Measurements from ENCODE around the gene PRR15L. TPM values are rescaled to one million over a fixed set of nuclear protein-coding genes. Genes with fewer than 3 reads are reported as not detected.

PRR15L gene
- total RNA-seq, 1 experiment from 2014 or later, result not detected

DNA sequence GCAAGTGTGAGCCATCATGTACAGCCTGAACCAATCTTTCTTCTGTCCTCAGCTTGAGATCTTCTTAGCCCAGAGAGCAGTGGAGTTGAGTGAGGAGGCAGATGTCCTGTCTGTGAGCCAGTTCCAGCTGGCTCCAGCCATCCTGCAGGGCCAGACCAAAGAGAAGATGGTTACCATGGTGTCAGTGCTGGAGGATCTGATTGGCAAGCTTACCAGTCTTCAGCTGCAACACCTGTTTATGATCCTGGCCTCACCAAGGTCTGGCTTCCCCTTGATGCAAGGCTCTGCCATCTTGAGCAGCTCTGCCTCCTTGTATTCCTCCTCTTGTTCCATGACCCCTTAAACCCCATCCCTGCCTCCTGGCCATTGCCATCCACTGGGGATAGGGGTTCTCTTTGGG is 22.9 kb upstream of the PRR15L start:
- H3K27ac ChIP-seq, result no peak overlapping the region
- peaks cover 24% of the 10 kb centered on the region for H3K36me3 ChIP-seq
- H3K9me3 ChIP-seq (replicated peaks), result no peaks in the 10 kb centered on the region
- no peak for DNase-seq
- H3K4me3 ChIP-seq, result no peak overlapping the region
- no peaks in the 10 kb centered on the region for H3K27me3 ChIP-seq
- H3K4me1 ChIP-seq, result peaks cover 9% of the 10 kb centered on the region; the same call in 1 of the 2 replicates

- H3K36me3 ChIP-seq, result peaks cover 24% of the 10 kb centered on the region
These were observed 20.6 kb upstream of the PRR15L start for GRCh38 chr17:47978324-47978723.

DNA sequence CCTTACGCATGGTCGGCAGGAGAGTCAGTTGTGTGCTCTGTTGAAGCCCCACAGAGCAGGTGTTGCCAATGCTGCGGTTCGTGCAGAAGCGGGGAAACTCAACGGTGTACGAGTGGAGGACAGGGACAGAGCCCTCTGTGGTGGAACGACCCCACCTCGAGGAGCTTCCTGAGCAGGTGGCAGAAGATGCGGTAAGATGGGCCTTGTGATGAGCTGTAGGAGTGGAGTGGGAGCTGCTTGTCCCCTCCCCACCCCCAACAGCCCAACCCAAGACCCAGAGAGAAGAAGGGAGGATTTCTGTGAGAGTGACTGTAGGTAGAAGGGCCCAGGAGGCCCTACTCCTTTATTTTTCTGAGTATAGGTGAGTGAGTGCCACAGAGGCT is 18.1 kb upstream of the PRR15L start:
- Histone ChIP-seq H3K4me1 (peaks cover 3% of the 10 kb centered on the region; the same call in 1 of the 2 replicates), H3K36me3 (peaks cover 17% of the 10 kb centered on the region), H3K27me3 (no peaks in the 10 kb centered on the region), H3K9me3 (replicated peaks) (no peaks in the 10 kb centered on the region), H3K27ac (no peak overlapping the region), H3K4me3 (no peak overlapping the region)
- DNase-seq, result no peak

More at GRCh38 chr17:47978324-47978723, 20.6 kb upstream of the PRR15L start:
- Histone ChIP-seq H3K9me3 (replicated peaks) (no peaks in the 10 kb centered on the region), H3K4me1 (peaks cover 3% of the 10 kb centered on the region; the same call in 1 of the 2 replicates), H3K27me3 (no peaks in the 10 kb centered on the region), H3K27ac (no peak overlapping the region), H3K4me3 (no peak overlapping the region)
- peak; percentile 73 to 85 for DNase-seq

DNA sequence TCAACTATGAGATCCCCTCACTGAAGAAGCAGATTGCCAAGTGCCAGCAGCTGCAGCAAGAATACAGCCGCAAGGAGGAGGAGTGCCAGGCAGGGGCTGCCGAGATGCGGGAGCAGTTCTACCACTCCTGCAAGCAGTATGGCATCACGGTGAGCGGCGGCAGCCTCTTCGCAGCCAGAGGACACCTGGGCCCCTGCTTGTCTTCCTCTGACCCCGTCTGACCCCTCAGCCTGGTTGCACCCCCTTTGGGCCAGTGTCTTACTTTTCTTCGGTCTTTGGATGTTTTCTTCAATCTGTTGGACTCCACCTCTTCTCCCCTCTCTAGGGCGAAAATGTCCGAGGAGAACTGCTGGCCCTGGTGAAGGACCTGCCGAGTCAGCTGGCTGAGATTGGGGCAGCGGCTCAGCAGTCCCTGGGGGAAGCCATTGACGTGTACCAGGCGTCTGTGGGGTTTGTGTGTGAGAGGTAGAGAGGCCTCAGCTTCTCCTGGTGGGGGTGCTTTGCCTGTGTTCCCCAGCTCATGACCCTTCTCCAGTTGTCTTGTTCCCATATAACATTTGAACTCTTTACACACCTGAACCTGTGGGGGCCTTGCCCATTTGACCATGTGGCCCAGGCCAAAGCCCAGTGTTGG is 17.6 kb upstream of the PRR15L start:
- Histone ChIP-seq H3K36me3 (peaks cover 17% of the 10 kb centered on the region), H3K4me3 (no peak overlapping the region), H3K27me3 (no peaks in the 10 kb centered on the region), H3K4me1 (peaks cover 3% of the 10 kb centered on the region; the same call in 1 of the 2 replicates), H3K9me3 (replicated peaks) (no peaks in the 10 kb centered on the region), H3K27ac (no peak overlapping the region)
- no peak for DNase-seq

DNA sequence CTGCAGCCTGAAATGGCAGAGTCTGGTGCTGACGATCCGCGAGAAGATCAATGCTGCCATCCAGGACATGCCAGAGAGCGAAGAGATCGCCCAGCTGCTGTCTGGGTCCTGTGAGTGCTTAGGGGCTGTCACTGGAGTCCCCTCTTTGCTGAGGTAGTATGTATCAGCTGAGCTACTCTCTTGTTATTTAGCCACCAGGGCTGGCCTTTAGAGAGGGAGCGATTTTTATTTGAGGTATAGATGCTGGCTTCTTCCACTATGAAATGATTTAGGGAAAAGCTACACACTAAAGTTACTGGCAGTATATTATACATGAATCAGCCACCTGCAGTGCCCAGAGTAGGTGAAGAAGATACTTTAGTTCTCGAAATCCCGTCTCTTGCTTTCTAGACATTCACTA is 15.9 kb upstream of the PRR15L start:
- DNase-seq, result no peak
- H3K27ac ChIP-seq, result no peak overlapping the region
- no peaks in the 10 kb centered on the region for H3K27me3 ChIP-seq
- peaks cover 8% of the 10 kb centered on the region for H3K36me3 ChIP-seq
- peaks cover 3% of the 10 kb centered on the region for H3K4me1 ChIP-seq
- no peak overlapping the region for H3K4me3 ChIP-seq
- H3K9me3 ChIP-seq (replicated peaks), result no peaks in the 10 kb centered on the region

- DNase-seq, result peak; percentile 100
- H3K36me3 ChIP-seq, result no peaks in the 10 kb centered on the region
- H3K9me3 ChIP-seq (replicated peaks), result no peaks in the 10 kb centered on the region
- H3K27me3 ChIP-seq, result no peaks in the 10 kb centered on the region
- peak within 1 kb of the TSS; percentile 62 for H3K4me3 ChIP-seq
- peak within 1 kb of the TSS; percentile 59 for H3K27ac ChIP-seq
- H3K4me1 ChIP-seq, result peaks cover 3% of the 10 kb centered on the region
These were observed 13.2 kb upstream of the PRR15L start, which contains the start of gene CDK5RAP3 for GRCh38 chr17:47970725-47971499. CDK5RAP3 (plus strand) TSS chr17:47971113; CDS start chr17:47971147, 34 bp downstream.

DNA sequence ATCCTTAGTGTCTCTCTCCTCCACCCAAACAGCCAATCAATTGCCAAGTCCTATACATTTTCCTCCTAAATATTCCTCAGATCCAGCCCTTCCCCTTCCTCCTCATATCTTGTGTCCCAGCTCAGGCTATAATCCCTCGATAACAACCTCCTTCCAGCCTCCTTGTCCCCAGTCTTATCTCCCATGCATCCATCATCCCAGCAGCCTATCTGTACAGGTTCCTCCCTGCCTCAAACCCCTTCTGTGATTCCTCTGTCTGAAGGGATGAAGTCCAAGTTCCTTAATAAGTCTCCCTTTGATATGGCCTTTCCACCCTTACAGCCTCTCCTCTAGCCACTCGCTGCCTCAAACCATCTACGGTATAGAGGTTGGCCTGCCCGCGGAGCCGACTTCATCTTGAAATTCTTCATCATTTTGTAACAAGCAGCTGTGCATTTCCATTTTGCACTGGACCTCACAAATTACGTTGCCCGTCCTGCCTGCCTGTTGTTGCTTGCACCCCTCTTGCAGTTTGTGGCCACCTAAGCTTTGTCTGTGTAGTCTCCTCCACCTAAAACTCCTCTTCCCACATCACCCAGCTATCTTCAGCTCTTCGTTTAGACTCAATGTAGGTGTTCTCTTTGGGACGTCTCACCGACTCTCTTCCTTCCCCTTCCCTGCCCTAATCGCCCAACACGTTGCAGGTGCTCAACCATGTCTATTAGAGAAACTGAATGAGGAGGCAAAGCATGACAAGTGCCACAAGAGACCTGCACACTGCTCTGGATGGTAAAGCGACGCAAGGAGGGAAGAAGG is 12.4 kb upstream of the PRR15L start:
- Histone ChIP-seq H3K4me3 (peak overlapping the region; percentile 47), H3K4me1 (peaks cover 3% of the 10 kb centered on the region), H3K36me3 (no peaks in the 10 kb centered on the region), H3K27me3 (0 out of 2 replicates have a peak, but pooled peaks cover 3% of the 10 kb centered on the region), H3K9me3 (replicated peaks) (no peaks in the 10 kb centered on the region), H3K27ac (no peak overlapping the region)
- DNase-seq, result no peak

GRCh38 chr17:47968836-47969235 is 11.2 kb upstream of the PRR15L start:
- no peak for DNase-seq
- Histone ChIP-seq H3K27ac (no peak overlapping the region), H3K27me3 (peaks cover 6% of the 10 kb centered on the region), H3K4me1 (peaks cover 3% of the 10 kb centered on the region), H3K9me3 (replicated peaks) (no peaks in the 10 kb centered on the region), H3K36me3 (no peaks in the 10 kb centered on the region), H3K4me3 (no peak overlapping the region)

DNA sequence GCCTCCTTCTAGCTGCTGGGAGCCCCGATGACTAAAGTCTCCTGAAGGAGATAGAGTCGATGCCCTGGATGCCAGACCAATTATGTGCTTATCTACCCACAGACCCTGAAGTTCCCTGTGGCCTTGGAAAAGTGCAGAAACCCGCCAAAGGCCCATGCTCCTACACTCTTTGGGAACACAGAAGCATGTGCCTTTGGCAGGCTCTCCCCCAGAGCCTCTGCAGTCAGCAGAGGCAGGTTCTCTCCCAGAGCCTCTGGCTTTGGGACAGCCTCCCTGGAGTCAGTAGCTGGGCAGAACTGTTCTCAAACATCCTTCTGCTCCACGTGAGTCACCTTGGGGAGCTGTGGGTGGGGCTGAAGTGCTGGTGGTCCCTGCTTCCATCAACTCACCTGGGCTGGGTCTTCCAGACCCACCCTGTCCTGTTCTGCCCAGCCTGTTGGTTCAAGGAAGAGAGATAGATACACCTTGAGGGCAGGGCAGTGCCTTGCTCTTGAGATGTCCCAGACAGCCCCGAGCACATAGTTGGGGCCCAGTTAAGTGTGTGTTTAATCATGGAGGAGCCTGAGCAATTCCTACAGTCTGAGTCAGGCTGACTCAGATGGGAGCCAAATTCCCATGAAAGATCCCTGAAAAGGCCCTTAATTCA is 10.0 kb upstream of the PRR15L start:
- no peak overlapping the region for H3K27ac ChIP-seq
- no peak for DNase-seq
- no peaks in the 10 kb centered on the region for H3K36me3 ChIP-seq
- H3K27me3 ChIP-seq, result peaks cover 12% of the 10 kb centered on the region
- H3K4me3 ChIP-seq, result no peak overlapping the region
- H3K4me1 ChIP-seq, result peaks cover 3% of the 10 kb centered on the region
- no peaks in the 10 kb centered on the region for H3K9me3 ChIP-seq (replicated peaks)

DNA sequence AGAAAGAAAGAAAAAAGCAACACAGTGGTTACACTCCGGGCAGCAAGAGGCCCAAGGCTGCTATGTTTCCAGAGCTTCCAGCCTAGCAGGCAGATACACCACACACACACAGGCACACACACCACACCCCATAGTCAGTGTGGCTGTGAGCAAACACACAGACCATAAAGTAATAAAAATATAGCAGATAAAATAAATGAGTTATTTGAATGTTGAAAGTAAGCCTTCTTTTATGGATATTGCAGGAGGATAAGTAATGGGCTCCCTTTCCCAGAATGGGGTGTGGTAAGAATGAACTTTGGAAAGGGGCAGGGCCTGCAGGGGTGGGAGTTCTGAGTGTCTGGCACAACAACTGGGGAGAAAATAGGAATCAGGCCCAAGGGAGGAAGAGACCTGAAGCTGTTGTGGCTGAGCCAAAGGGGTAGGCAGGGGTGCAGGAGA is 8.4 kb upstream of the PRR15L start:
- Histone ChIP-seq H3K9me3 (replicated peaks) (no peaks in the 10 kb centered on the region), H3K27ac (no peak overlapping the region), H3K27me3 (peaks cover 12% of the 10 kb centered on the region), H3K4me3 (no peak overlapping the region), H3K4me1 (no peaks in the 10 kb centered on the region; the same call in 1 of the 2 replicates), H3K36me3 (no peaks in the 10 kb centered on the region)
- no peak for DNase-seq

DNA sequence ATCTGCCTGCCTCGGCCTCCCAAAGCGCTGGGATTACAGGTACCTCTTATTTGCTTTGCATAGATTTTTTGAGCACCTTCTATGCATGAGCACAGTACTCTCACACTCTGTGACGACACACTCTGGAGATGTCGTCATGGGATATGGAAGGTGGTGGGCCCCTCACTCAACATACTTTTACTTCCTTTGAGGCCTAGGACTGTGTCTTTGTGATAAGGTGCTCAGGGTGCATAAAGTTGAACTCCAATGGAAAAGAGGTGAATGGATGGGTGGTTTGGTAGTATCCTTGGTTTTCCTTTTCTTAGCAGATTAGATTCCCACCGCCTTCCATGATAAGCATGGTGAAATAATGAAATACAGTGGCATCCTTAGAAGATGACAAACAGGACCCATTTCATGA is 7.2 kb upstream of the PRR15L start:
- H3K36me3 ChIP-seq, result no peaks in the 10 kb centered on the region
- H3K4me1 ChIP-seq, result no peaks in the 10 kb centered on the region; the same call in 1 of the 2 replicates
- no peak overlapping the region for H3K27ac ChIP-seq
- DNase-seq, result no peak
- no peaks in the 10 kb centered on the region for H3K9me3 ChIP-seq (replicated peaks)
- no peak overlapping the region for H3K4me3 ChIP-seq
- H3K27me3 ChIP-seq, result peaks cover 12% of the 10 kb centered on the region

- no peak overlapping the region for H3K4me3 ChIP-seq
- no peak for DNase-seq
- H3K36me3 ChIP-seq, result no peaks in the 10 kb centered on the region
- no peak overlapping the region for H3K27ac ChIP-seq
- H3K9me3 ChIP-seq (replicated peaks), result no peaks in the 10 kb centered on the region
- H3K4me1 ChIP-seq, result no peaks in the 10 kb centered on the region
- H3K27me3 ChIP-seq, result peaks cover 21% of the 10 kb centered on the region
These were observed 5.2 kb upstream of the PRR15L start for GRCh38 chr17:47962901-47963300.

- Histone ChIP-seq H3K9me3 (replicated peaks) (no peaks in the 10 kb centered on the region), H3K27me3 (peaks cover 21% of the 10 kb centered on the region), H3K27ac (no peak overlapping the region), H3K4me3 (no peak overlapping the region), H3K36me3 (no peaks in the 10 kb centered on the region), H3K4me1 (no peaks in the 10 kb centered on the region; the same call in 1 of the 2 replicates)
- no peak for DNase-seq
These were observed 3.7 kb upstream of the PRR15L start for GRCh38 chr17:47961406-47961805.

Measured in SJCRH30 (cell line).